Endothelial cell of umbilical vein (primary cell): ENCODE data around the gene GPS1. TPM values are rescaled to one million over a fixed set of nuclear protein-coding genes. Genes with fewer than 3 reads are reported as not detected.

ENCODE experiments used
- BruUV-seq: library from RNA; stranded (reverse); fragments of 400-500 nt; replicated peaks from 2 replicates; lab custom pipeline; 2021; lab: Mats Ljungman, UMichigan
- CTCF ChIA-PET: fragments of 300-600, 350-600 bp; sonication (Branson Sonifier 250); formaldehyde crosslinking; loops from one replicate; lab custom pipeline; 2021; ENCODE audit warnings: antibody characterized with exemption, inconsistent platforms; lab: Charles Lee
- POLR2A ChIA-PET: fragments of 300-600, 350-600 bp; sonication (Branson Sonifier 250); formaldehyde crosslinking; loops from one replicate; lab custom pipeline; 2021; ENCODE audit warnings: antibody characterized with exemption, inconsistent platforms; lab: Charles Lee
- DNase-seq: peaks from one replicate; pipeline ENCODE4 v3.0.0-alpha.2; 2011; ENCODE audit warnings: low read depth, low spot score
- FAIRE-seq: peaks from 2 replicates; lab custom pipeline; 2011; peaks lifted over from hg19 to GRCh38; lab: Jason Lieb, UNC
- H2AFZ ChIP-seq: 2 replicates; pipeline ENCODE4 v1.6.0; 2012; ENCODE audit warnings: low read depth, low read length, control low read depth, inconsistent platforms
- H3K27ac ChIP-seq: 2 replicates; pipeline ENCODE4 v1.5.1; 2011; ENCODE audit warnings: low read depth, mild to moderate bottlenecking, control low read depth, low read length, moderate library complexity; ENCODE audit not compliant: insufficient read depth
- H3K27me3 ChIP-seq, 2 experiments: 2 replicates each; pipeline versions ENCODE4 v1.6.0 to v1.6.1; 2011; ENCODE audit warnings: low read length in 2 of 2, mixed read lengths in 1 of 2; ENCODE audit not compliant: control insufficient read depth in 2 of 2, insufficient read depth in 2 of 2
- H3K36me3 ChIP-seq, 2 experiments: 2 replicates in 1 of 2; 3 replicates in 1 of 2; pipeline ENCODE4 v1.5.1; 2011; ENCODE audit warnings: low read length in 2 of 2, mild to moderate bottlenecking in 1 of 2, moderate library complexity in 1 of 2; ENCODE audit not compliant: control insufficient read depth in 2 of 2, insufficient read depth in 2 of 2; ENCODE audit errors: extremely low read depth in 1 of 2
- H3K4me1 ChIP-seq: 3 replicates; pipeline ENCODE4 v1.5.1; 2011; ENCODE audit warnings: mild to moderate bottlenecking, low read length; ENCODE audit not compliant: control insufficient read depth, insufficient read depth; ENCODE audit errors: extremely low read depth
- H3K4me2 ChIP-seq: 2 replicates; pipeline ENCODE4 v1.6.1; 2011; ENCODE audit warnings: low read length, control low read depth, mixed read lengths; ENCODE audit not compliant: insufficient read depth
- H3K4me3 ChIP-seq, 3 experiments: fragments of 200-600 bp in 1 of 3; sonication (generic), shearing (Covaris generic) in 1 of 3; replicated peaks in 1 of 3; 2 replicates each; pipeline ENCODE4 v1.5.1; 2011 to 2016; ENCODE audit warnings: control low read depth in 3 of 3, low read length in 3 of 3, mild to moderate bottlenecking in 2 of 3, inconsistent platforms in 1 of 3, low read depth in 1 of 3, moderate library complexity in 1 of 3; ENCODE audit not compliant: insufficient read depth in 1 of 3
- H3K79me2 ChIP-seq: 2 replicates; pipeline ENCODE4 v1.6.0; 2012; ENCODE audit warnings: low read length, inconsistent platforms; ENCODE audit not compliant: control insufficient read depth, insufficient read depth
- H3K9ac ChIP-seq: replicated peaks from 2 replicates; pipeline ENCODE3; 2011; ENCODE audit warnings: low read length, control low read depth; ENCODE audit not compliant: insufficient read depth; ENCODE audit errors: extremely low read depth
- H3K9me1 ChIP-seq: replicated peaks from 3 replicates; pipeline ENCODE4 v1.6.0; 2011; ENCODE audit warnings: mild to moderate bottlenecking, low read length; ENCODE audit not compliant: control insufficient read depth, insufficient read depth; ENCODE audit errors: extremely low read depth
- H3K9me3 ChIP-seq: replicated peaks from 2 replicates; pipeline ENCODE4 v1.5.1; 2012; ENCODE audit warnings: low read length, inconsistent platforms; ENCODE audit not compliant: control insufficient read depth, insufficient read depth
- H4K20me1 ChIP-seq: replicated peaks from 2 replicates; pipeline ENCODE3; 2011; ENCODE audit warnings: mild to moderate bottlenecking, low read length; ENCODE audit not compliant: control insufficient read depth, insufficient read depth; ENCODE audit errors: extremely low read depth
- CTCF ChIP-seq, 2 donors: IDR thresholded peaks; 1 replicate in 1 of 2; 2 replicates in 1 of 2; pipeline ENCODE4 v1.5.1; 2011; ENCODE audit warnings: low read length in 2 of 2, mild to moderate bottlenecking in 2 of 2, moderate library complexity in 2 of 2, control low read depth in 1 of 2, inconsistent platforms in 1 of 2, low read depth in 1 of 2; ENCODE audit not compliant: insufficient read depth in 1 of 2; ENCODE audit errors: extremely low read depth in 1 of 2
- EZH2 ChIP-seq: IDR thresholded peaks from 2 replicates; pipeline ENCODE4 v1.6.1; 2012; ENCODE audit warnings: borderline replicate concordance, low read depth, mild to moderate bottlenecking, moderate library complexity, low read length, inconsistent platforms; ENCODE audit not compliant: severe bottlenecking
- FOS ChIP-seq: IDR thresholded peaks from 2 replicates; pipeline ENCODE4 v1.6.1; 2011; ENCODE audit warnings: mild to moderate bottlenecking, low read length, moderate library complexity, borderline replicate concordance; ENCODE audit not compliant: insufficient read depth
- GATA2 ChIP-seq: IDR thresholded peaks from 2 replicates; pipeline ENCODE4 v1.7.0; 2011; ENCODE audit warnings: low read depth, mild to moderate bottlenecking, moderate library complexity, mixed read lengths, low read length; ENCODE audit not compliant: insufficient read length, insufficient read depth
- JUN ChIP-seq: IDR thresholded peaks from 2 replicates; pipeline ENCODE4 v1.6.1; 2011; ENCODE audit warnings: borderline replicate concordance, low read depth; ENCODE audit not compliant: insufficient read length, insufficient read depth
- MYC ChIP-seq: IDR thresholded peaks from one replicate; pipeline ENCODE4 v1.6.1; 2011; ENCODE audit warnings: mild to moderate bottlenecking, low read depth, low read length
- POLR2A ChIP-seq: IDR thresholded peaks from 2 replicates; pipeline ENCODE4 v1.6.1; 2012; ENCODE audit warnings: low read depth, mild to moderate bottlenecking, control low read depth, low read length
- POLR2AphosphoS5 ChIP-seq: IDR thresholded peaks from 2 replicates; pipeline ENCODE4 v1.6.1; 2012; ENCODE audit warnings: low read depth, mild to moderate bottlenecking, control low read depth, low read length, moderate library complexity; ENCODE audit not compliant: insufficient read depth
- dilution Hi-C: fragments of 300-500 bp; cut with MboI; formaldehyde crosslinking; loops from one replicate; pipeline ENCODE4 v1.15.0; 2019; ENCODE audit warnings: low sequenced_read_pairs; ENCODE audit not compliant: extremely low pct_ligation_motif_present
- intact Hi-C: fragments of 100-400 bp; cut with micrococcal nuclease; formaldehyde crosslinking; loops from one replicate; pipeline ENCODE4 v1.10.0; 2022
- polyA plus RNA-seq, 4 experiments: library from polyadenylated mRNA; depleted of rRNA in 3 of 4; stranded (reverse) in 3 of 4; unstranded in 1 of 4; fragments of >200 nt; gene quantifications; 2 replicates each; pipeline versions ENCODE4 v1.2.1 to v1.2.3, GENCODE V29; 2011 to 2012; ENCODE audit warnings: missing spikeins in 1 of 4
- total RNA-seq: library from RNA; stranded (reverse); gene quantifications from 2 replicates; pipeline ENCODE4 v1.2.3, GENCODE V29; 2021
- TF ChIP-seq, protein P1 (sequence below): IDR thresholded peaks from 2 replicates; pipeline ENCODE4 v1.6.1; 2011; ENCODE audit not compliant: insufficient read depth, insufficient read length

The GPS1 gene
- total and polyA plus RNA-seq, 2 donors (not counting 3 experiments of a cell fraction or from before 2014, with no cell fraction given), result 116 to 178 TPM

- POLR2A ChIA-PET, result no interaction called here
- DNase-seq, result no peak
Measured at GRCh38 chr17:82048571-82048971, 3.1 kb upstream of the GPS1 start.

DNA sequence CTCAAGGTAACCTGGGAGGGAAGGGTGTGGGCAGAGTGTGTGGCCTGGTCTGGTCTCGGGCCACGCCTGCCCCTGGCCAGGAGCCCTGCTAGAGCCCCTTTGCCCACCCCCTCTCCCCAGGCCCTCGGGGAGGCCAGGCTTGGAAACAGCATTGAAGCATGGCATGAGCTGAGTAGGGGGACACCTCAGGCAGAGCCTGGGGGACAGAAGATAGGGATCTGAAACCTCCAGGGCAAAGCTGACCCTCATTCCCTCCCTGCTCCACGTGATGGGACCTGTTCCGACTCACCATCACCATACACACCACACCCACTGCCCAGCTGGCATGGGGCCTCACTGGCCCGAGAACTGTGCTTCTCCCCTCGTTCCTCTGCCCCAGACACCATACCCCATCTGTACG lies 2.6 kb upstream of the GPS1 start:
- Histone ChIP-seq H3K9ac (no peak overlapping the region), H2AFZ (no peak overlapping the region), H3K9me1 (no peaks in the 10 kb centered on the region), H3K4me1 (peaks cover 11% of the 10 kb centered on the region), H3K79me2 (peaks cover 11% of the 10 kb centered on the region), H3K9me3 (no peaks in the 10 kb centered on the region), H4K20me1 (no peaks in the 10 kb centered on the region), H3K27me3 (no peaks in the 10 kb centered on the region), H3K36me3 (peaks cover 0 to 14% of the 10 kb centered on the region in 2 experiments), H3K27ac (no peak overlapping the region), H3K4me2 (no peak overlapping the region), H3K4me3 (no peak overlapping the region)
- TF ChIP-seq EZH2, result no peak
- no peak for TF ChIP-seq JUN
- no peak for TF ChIP-seq FOS
- TF ChIP-seq, protein P1, sequence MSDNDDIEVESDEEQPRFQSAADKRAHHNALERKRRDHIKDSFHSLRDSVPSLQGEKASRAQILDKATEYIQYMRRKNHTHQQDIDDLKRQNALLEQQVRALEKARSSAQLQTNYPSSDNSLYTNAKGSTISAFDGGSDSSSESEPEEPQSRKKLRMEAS, result no peak
- TF ChIP-seq MYC, result no peak
- no peak for TF ChIP-seq CTCF (IDR thresholded peaks at IDR 0.05; ENCODE audit: extremely low read depth in 1 of 2, insufficient read depth in 1 of 2, low read depth in 1 of 2, low read length in 2 of 2)
- TF ChIP-seq POLR2A, result no peak
- TF ChIP-seq POLR2AphosphoS5, result no peak
- TF ChIP-seq GATA2, result no peak
- dilution Hi-C loops (no loop called here), intact Hi-C loops (no loop called here)
- no peak for DNase-seq
- POLR2A ChIA-PET, result no interaction called here
- CTCF ChIA-PET, result interaction anchor here (1.0 to 3.8 kb wide), 2 partner anchors 11 to 18 kb away, joined by 4 to 18 read pairs; partner anchors contain the start of genes DCXR and RAC3
- no TSS peak for BruUV-seq
- no peak for FAIRE-seq

More at GRCh38 chr17:82048571-82048971, 3.1 kb upstream of the GPS1 start:
- peaks cover 0 to 8% of the 10 kb centered on the region in 2 experiments for H3K36me3 ChIP-seq
- H4K20me1 ChIP-seq, result no peaks in the 10 kb centered on the region
- no TSS peak for BruUV-seq
- peaks cover 11% of the 10 kb centered on the region for H3K79me2 ChIP-seq
- no peak overlapping the region for H3K4me3 ChIP-seq
- peaks cover 11% of the 10 kb centered on the region for H3K4me1 ChIP-seq
- no peaks in the 10 kb centered on the region for H3K9me3 ChIP-seq
- no peak overlapping the region for H2AFZ ChIP-seq
- intact Hi-C loops (no loop called here), dilution Hi-C loops (no loop called here)
- CTCF ChIA-PET, result interaction anchor here (1.0 kb wide), 1 partner anchor 18 kb away, joined by 4 read pairs; the partner anchor contains the start of gene RAC3
- H3K9me1 ChIP-seq, result no peaks in the 10 kb centered on the region
- no peaks in the 10 kb centered on the region for H3K27me3 ChIP-seq
- H3K4me2 ChIP-seq, result no peak overlapping the region
- H3K27ac ChIP-seq, result no peak overlapping the region
- no peak overlapping the region for H3K9ac ChIP-seq
- FAIRE-seq, result no peak
- no peak for TF ChIP-seq GATA2
- TF ChIP-seq JUN, result no peak
